GM18507 (cell line): ENCODE data around the gene ZNF410.
"Not testable (repeated sequence)": the region's sequence is repeated elsewhere in the genome, so short reads cannot be mapped to it uniquely, and the experiment has no call there.

Source experiments
- DNase-seq: peaks from one replicate; pipeline ENCODE4 v3.0.0; 2011; ENCODE audit warnings: low read depth; ENCODE audit not compliant: insufficient read length; ENCODE audit errors: extremely low spot score
- FAIRE-seq: peaks from 2 replicates; lab custom pipeline; 2011; peaks lifted over from hg19 to GRCh38; lab: Jason Lieb, UNC

ZNF410 gene, protein sequence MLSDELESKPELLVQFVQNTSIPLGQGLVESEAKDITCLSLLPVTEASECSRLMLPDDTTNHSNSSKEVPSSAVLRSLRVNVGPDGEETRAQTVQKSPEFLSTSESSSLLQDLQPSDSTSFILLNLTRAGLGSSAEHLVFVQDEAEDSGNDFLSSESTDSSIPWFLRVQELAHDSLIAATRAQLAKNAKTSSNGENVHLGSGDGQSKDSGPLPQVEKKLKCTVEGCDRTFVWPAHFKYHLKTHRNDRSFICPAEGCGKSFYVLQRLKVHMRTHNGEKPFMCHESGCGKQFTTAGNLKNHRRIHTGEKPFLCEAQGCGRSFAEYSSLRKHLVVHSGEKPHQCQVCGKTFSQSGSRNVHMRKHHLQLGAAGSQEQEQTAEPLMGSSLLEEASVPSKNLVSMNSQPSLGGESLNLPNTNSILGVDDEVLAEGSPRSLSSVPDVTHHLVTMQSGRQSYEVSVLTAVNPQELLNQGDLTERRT

DNA sequence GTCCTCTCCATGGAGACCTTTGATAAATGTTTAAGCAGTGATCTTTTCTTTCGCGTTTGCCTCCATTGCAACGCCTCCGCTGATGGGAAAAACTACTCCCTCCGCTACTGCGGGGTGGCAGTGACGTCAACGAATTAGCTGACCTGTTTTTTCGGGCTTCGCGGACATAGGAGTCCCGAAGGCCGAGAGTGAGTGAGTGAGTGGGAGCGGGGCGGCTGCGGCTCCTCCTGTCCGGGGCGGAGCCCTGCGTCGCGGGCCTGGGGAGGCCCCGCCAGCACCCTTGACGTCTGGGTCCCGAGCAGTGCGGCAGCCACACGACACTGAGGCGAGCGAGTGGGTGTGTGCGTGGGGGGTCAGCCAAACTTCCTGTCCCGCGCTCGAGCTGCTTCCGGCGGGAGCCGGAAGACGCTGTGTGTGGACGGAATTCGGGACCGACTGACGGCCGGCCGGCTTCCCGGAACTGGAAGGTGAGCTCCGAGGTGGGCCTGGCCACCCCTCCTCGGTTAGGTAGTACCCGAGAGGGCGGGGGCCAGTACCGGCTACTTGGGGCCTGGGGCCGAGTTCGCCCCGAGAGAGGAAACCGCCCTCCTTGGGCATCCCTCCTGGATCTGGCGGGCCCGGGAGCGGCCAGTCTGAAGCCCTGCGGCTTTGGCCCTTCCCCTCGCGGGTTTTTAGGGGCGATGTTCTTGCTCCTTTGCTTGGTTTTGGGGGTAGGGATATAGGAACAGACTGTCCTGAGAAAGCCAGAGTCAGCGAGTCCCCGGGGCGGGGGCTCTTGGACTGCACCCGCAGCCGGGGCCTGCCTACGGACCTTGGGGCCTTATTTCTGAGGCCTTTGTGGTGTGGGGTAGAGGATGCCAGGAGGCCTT is at the start of gene ZNF410:
TSS of gene ZNF410 (plus strand) at position 411 of the 869 bp plus-strand sequence. CDS start 5,317 bp downstream, outside the sequence.
- FAIRE-seq, result peak; percentile 95
- peak; percentile 86 for DNase-seq

DNA sequence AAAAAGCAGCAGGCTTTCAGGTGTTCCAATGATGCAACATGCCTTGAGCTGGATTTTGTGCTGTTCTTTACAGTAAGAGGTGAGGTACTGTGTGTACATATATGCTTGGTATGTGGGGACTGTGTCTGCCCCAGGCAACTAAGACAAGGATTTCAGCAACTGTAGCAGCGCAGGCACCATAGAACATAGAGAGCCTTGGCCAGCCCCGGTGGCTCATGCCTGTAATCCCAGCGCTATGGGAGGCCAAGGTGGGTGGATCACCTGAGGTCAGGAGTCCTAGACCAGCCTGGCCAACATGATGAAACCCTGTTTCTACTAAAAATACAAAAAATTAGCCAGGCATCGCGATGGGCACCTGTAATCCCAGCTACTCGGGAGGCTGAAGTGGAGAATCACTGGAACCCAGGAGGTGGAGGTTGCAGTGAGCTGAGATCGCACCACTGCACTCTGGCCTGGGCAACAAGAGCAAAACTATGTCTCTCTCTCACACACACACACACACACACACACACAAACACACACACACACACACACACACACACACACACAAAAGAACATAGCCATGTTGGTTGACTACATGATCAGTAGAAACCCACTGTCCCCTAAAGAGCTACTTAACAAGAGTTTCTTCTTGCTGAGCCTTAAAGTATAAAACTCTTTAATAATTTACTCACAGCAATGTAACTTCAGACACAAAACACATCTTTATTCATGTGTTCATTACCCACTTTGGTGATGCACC is 48.2 kb upstream of the ZNF410 start:
- not testable (repeated sequence) for DNase-seq, FAIRE-seq

DNA sequence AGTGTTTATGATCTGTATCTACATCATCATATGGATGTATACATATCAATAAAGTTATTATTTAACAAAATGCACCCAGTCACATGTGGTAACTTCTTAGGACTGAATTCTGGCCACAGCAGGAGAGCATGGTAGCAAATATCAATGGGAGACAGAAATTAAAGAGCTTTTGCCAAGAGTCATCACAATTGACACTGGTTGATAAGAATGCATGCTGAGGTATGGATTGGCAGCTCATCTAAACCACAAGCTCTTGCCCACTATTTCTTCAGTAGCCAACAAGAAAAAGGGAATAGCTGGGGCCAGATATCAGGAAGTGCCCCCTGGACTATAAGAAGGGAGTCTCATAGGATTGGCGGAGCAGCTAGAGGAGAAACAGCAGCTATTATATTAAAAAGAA is 44.5 kb upstream of the ZNF410 start:
- DNase-seq (no peak), FAIRE-seq (no peak)

- no peak for FAIRE-seq
Observed at GRCh38 chr14:73842851-73843250, 43.8 kb upstream of the ZNF410 start.

DNA sequence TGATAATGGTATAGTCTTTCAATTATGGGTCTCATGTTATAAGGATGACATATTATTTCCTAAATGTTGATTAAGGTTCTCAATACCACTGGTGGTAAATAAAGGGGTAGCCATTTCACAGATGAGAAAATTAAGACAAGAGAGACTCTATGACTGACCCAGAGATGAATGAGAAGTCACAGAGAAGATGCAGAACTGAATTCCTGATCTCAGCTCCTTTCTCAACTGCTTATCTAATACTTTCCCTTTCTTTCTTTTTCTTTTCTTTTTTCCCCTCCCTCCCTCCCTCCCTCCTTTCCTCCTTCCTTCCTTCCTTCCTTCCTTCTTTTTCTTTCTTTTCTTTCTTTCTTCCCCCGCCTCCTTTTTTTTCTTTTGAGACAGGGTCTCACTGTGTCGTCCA is 43.4 kb upstream of the ZNF410 start:
- DNase-seq, result no peak
- no peak for FAIRE-seq

More at GRCh38 chr14:73842851-73843250, 43.8 kb upstream of the ZNF410 start:
- no peak for DNase-seq

GRCh38 chr14:73846947-73847346 is 39.7 kb upstream of the ZNF410 start:
- no peak for FAIRE-seq
- no peak for DNase-seq

DNA sequence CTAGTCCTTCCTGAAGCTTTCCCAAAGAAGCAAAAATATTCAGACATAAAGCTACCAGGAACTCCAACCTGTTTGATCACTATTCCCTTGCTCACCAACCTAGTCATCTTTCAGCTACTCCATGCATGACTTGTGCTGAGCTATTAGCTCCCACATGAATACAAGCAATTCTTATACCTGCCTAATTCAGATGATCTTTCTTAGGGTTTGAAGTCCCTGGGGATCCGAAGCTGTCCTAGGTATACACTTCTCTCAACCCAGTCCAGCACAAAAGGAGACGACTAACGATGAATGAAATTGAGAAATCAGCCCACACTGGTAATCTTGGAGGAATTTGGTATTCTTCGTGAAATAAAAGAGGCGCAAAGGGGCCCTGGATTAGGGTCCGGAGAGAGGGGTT is 35.7 kb upstream of the ZNF410 start:
- FAIRE-seq, result no peak
- DNase-seq, result no peak

GRCh38 chr14:73851567-73852382 is 34.9 kb upstream of the ZNF410 start, which contains the start of gene PTGR2:
PTGR2 (plus strand) TSS chr14:73851831; CDS start chr14:73858863, 7,032 bp downstream.
- peak; percentile 94 for DNase-seq
- peak; percentile 92 for FAIRE-seq

DNA sequence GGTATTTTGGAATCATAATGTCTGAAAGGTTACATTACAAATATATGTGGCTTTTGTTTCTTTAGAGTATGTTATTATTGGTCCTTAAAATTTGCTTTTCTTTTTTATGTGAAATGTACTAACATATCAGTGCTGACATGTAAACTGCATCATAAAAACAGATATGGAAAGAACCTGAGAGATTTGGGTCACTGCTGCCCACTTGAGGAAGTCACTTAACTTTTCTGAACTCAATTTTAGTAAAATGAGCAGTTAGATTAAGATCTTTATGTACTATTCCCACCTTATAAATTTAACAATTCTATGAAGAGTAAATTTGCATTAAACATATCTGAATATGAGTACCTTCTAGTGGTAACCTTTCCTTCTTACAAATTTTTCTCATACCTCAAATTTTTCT is 27.5 kb upstream of the ZNF410 start:
- DNase-seq (no peak), FAIRE-seq (peak; percentile 38)

DNA sequence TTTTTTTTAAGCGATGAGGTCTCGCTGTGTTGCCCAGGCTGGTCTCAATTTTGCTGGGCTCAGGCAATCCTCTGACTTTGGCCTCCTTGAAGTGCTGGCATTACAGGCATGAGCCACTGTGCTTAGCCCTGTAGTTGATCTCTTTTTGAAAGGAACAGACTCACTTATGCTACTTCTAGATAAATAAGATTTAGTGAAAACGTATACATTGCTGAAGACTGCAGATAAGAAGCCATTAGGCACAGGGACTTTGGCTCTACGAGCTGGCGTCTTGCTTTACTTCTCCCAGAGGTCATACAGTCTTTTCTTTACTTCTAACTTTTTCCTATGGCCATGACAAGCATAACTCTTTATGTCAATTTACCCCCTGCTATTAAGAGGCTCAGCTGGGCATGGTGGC is 25.6 kb upstream of the ZNF410 start:
- no peak for FAIRE-seq

DNA sequence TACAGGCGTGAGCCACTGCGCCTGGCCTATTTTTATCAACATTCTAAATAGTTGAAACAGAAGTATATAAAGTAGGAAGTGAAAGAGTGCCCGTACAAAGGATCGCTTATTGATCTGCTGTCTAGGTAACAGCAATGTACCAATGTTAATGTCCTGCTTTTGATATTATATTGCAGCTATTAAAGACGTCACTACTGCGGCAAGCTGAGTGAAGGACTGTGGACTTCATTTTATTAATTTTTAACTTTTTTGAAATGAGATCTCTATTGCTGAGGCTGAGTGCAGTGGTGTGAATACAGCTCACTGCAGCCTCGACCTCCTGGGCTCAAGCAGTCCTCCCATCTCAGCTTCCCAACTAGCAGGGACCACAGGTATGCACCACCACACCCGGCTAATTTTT is 24.2 kb upstream of the ZNF410 start:
- DNase-seq, result no peak
- FAIRE-seq, result no peak

More for the DNA sequence above, 25.6 kb upstream of the ZNF410 start:
- DNase-seq, result no peak

DNA sequence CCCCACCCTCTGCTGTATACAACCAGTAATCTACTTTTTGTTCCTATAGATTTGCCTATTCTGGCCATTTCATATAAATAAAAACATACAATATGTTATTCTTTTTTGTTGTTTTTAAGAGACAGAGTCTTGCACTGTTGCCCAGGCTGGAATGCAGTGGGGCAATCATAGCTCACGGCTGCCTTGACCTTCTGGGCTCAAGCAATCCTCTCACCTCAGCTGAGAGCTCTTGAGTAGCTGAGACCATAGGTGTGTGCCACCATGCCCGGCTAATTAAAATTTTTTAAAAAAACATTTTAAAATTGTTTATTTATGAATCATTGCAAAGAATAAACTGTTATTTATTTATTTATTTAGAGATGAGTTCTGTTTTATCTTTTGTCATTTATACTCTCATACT is 23.4 kb upstream of the ZNF410 start:
- no peak for DNase-seq
- no peak for FAIRE-seq

DNA sequence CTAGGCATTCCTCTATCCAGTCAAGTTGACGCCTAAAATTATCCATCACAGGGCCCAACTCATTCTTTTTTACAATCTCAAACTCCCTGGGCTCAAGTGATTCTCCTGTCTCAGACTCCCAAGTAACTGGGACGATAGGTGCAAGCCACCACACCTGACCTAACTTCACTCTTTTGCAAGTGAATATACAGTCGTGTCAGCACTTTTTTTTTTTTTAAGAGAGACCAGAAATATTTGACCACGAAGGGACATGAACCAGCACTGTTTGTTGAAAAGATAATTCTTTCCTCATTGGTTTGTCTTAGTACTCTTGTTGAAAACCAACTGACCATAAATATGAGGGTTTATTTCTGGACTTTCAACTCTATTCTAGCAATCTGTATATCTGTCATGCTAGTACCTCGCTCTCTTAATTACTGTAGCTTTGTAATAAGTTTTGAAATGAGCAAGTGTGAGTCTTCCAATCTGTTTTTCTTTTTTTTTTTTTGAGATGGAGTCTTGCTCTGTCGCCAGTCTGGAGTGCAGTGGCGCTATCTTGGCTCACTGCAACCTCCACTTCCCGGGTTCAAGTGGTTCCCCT is 21.0 kb upstream of the ZNF410 start:
- FAIRE-seq, result no peak

GRCh38 chr14:73869754-73870153 is 16.9 kb upstream of the ZNF410 start:
- DNase-seq, result not testable (repeated sequence)

More for the DNA sequence above, 21.0 kb upstream of the ZNF410 start:
- no peak for DNase-seq

GRCh38 chr14:73870525-73871235 is 16.0 kb upstream of the ZNF410 start:
- no peak for FAIRE-seq

More at GRCh38 chr14:73869754-73870153, 16.9 kb upstream of the ZNF410 start:
- FAIRE-seq, result not testable (repeated sequence)

GRCh38 chr14:73873660-73874059 is 13.0 kb upstream of the ZNF410 start:
- FAIRE-seq (no peak), DNase-seq (no peak)

More at GRCh38 chr14:73870525-73871235, 16.0 kb upstream of the ZNF410 start:
- DNase-seq, result no peak

- FAIRE-seq, result no peak
- no peak for DNase-seq
Observed at GRCh38 chr14:73877790-73878189, 8.9 kb upstream of the ZNF410 start.

GRCh38 chr14:73878436-73878835 is 8.2 kb upstream of the ZNF410 start:
- DNase-seq (no peak), FAIRE-seq (no peak)
